Measurements from ENCODE around the gene INPP1.
A peak's percentile ranks its signal among the peaks of the same experiment; 100 is the strongest.

Gene INPP1

DNA sequence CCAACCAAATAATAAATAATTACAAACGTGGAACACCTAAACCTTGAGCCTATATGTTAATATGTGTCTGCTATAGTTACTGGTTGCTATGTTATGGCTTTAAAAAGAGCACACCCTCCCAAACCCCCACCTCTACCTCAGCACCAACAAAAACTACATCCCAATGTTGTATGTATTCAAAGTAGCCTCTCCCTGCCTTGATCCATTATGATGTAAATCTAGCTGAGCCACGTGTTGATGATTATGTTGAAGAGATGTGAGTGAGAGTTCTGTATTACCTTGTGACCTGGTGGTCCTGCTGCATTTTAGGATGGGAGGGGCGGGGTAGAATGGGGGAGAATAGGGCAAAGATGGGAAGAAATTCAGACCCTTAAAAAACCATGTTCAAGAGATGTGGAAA is 69.6 kb downstream of the INPP1 start:
- no peak for DNase-seq

DNA sequence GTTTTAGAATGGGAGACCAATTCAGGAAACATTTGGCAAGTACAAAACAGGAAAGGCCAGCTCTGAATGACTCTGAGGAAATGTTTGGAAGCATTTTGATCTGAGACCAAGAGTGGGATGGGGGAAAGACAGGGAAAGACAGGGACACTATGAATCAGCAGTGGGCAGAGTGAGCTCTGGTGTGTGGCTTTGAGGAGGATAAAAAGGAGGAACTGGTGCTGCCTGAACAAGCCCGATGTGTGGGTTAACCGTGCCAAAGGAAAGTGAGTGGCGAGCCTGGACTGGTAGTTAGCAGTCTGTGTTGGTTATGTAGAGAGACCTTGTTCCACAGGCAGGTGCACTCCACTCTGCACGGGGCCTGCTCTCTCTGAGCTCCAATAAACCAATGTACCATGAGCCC is 70.0 kb downstream of the INPP1 start:
- DNase-seq, result peak; percentile 30

DNA sequence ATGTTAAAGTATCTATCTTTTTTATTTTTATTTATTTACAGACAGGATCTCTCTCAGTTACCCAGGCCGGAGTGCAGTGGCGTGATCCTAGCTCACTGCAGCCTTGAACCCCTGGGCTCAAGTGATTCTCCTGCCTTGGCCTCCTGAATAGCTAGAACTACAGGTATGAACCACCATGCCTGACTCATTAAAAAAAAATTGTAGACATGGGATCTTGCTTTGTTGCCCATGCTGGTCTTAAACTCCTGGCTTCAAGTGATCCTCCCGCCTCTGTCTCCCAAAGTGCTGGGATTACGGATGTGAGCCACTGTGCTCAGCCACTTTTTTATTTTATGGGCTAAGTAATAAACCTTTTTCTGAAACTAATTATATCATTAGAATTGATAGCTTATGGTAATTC is 71.9 kb downstream of the INPP1 start:
- DNase-seq, result no peak

GRCh38 chr2:190415794-190416775 is 72.7 kb downstream of the INPP1 start:
- peak; percentile 28 for DNase-seq

GRCh38 chr2:190417045-190417842 is 73.9 kb downstream of the INPP1 start:
- DNase-seq, result no peak

- DNase-seq, result no peak
Measured at GRCh38 chr2:190418727-190419126, 75.3 kb downstream of the INPP1 start.

DNA sequence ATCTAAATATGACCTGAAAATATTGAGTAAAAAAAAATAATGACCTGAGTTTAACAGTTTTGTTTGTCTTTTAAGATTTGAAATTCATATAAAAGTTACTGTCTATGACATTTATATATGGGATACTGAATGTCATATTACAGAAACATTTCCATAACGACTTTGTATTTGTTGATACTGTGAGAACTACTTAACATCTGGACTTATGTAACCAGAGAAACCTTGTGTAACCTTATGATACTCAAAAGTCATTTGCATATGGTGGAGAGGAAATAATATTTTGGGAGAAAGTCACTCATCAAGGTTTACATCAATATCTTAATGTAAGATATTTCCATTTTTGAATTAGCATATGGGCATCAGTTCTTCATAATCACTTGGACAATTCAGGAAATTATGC is 77.4 kb downstream of the INPP1 start:
- no peak for DNase-seq

All from NCI-H1092 treated with DMSO at 0.1 percent for 48 hours (cell line).